Measurements from ENCODE around the gene AMDHD1.
A peak's percentile ranks its signal among the peaks of the same experiment; 100 is the strongest.

Gene AMDHD1

DNA sequence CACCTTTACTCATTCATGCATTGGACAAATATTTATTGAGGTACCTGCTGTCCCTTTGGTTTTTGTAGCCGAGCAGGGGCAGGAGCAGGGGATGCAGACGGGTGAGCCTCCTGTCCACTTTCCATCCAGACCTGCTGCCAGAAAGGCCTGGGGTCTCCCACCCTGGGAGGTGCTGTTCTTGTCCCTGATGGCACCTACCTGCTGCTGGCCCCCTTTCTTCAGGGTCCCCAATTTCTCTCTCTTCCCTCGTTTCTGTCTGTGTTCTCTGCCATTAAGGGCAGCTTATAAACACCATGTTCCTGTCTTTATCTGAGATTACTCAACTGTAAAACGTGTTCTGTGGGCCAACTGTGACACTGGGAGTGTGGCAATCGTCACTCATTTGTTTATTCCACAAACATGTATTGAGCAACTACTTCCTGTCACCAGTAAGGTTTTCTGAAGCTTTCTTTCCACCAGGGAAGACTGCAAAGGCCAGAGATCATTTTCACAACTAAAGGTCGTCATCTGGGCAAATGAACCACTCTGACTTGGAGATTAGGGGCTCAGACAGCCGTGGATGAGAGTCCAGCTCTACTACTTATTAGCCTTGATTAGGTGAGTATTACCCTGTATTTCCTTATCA lies 53.0 kb downstream of the AMDHD1 start, which contains the start of gene HAL:
TSS of gene HAL (minus strand) at position 311 of the 625 bp plus-strand sequence. CDS start 434 bp downstream, outside the sequence.
- DNase-seq = peak; percentile 83

DNA sequence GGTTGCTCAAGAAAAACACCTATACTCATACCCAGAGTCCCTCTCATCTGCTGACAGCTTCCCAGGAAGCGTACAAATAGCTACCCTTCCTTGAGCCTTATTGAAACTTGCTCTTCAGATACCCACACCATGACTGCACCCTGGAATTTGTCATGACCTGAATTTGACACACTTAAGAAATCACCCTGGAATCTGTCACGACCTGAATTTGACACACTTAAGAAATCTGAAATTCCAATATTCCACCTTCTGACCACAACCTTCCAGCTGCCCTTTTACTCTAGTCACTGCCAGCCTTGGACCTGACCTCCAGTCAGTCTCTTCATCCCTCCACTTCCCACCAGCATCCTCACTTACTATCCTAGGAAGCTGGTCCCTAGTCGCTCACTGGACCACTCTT lies 54.1 kb downstream of the AMDHD1 start:
- no peak for DNase-seq

DNA sequence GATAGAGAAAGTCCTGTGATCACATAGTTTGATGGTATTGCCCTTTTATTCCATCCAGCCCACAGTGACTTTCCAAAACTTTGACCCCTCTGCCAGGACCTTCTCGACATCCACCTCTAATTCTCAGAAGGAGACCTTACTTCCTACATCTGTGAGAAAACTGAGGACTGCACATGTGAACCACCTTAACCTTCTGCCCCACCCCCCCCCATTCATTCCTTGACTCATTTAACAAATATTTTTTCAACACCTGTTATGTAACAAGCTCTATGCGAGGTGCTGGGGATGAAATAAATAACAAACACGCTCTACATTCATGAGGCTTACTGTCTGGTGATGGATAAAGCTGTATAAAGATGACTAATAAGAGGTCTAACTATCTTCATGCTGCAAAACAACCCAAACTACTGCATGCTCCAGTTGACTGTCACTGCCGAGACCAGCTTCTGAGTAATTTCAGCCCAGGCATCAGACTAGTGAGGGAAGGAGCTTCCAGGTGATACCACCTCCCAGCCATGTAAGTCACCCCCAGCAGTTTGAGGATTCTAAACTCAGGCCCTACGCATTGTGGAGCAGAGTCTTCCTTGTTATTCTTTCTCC lies 54.9 kb downstream of the AMDHD1 start:
- DNase-seq = no peak

DNA sequence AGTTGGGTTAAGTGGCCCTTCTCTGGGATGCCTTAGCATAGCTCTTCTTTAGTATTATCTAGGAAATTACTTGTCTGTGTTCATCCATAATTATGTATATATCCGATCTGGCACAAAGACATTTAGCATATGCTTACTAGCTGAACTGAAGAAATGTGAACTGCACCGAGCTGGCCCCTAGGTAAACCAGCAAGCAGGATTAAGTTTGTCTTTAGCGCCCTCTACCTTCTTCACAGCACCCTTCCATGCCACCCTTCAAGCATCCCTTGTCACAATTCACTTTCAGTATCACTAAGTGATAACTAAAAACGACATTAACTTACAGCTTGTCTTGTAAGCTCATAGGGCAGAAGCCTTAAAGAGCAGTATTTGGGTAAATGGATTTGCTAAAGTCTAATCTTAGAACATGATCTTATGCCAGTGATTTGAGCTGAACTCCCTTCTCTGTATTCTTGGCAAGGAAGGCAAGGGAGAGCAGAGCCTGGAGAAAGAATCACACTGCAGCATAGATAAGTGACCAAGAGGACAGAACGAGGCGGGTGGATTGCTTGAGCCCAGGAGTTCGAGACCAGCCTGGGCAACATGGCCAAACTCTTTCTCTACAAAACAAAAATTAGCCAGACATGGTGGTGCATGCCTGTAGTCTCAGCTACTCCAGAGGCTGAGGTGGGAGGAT lies 55.6 kb downstream of the AMDHD1 start:
- peak; percentile 90 for DNase-seq

DNA sequence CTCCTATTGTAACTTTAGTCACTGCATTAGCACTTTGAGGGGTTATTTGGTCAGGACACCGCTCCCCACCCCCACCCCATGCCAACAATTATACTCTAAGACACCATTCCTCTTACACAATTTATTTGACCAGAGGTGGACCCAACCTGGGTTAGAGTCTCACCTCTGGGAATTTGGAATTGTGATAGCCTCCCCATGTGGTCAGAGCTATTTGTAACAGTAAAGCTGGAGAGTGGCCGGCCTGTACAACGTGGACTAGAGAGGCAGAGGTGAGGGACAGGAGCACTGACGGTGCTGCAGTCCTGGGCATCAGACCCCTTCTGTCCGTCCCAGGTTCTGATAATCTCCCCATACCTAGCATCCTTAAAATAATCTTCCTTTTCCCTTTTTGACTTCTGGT lies 56.4 kb downstream of the AMDHD1 start:
- no peak for DNase-seq

DNA sequence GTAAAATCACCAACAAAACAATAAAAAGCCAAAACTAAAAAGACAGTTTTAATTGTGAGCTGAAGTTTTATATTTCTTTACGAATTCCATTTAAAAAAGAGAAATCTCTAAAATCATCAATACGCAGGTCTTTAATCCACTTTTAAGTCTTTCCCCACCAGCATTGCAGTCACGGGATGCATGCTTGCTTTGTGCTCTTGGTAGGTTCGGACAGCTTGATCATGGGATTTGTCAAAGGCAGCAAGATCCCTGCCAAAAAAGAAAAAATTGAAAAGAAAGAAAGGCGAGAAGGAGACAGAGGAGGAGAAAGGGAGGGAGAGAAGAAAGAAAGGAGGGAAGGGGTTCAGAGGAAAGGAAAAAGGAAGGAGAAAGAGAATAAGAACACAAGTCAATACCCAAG lies 57.7 kb downstream of the AMDHD1 start:
- no peak for DNase-seq

DNA sequence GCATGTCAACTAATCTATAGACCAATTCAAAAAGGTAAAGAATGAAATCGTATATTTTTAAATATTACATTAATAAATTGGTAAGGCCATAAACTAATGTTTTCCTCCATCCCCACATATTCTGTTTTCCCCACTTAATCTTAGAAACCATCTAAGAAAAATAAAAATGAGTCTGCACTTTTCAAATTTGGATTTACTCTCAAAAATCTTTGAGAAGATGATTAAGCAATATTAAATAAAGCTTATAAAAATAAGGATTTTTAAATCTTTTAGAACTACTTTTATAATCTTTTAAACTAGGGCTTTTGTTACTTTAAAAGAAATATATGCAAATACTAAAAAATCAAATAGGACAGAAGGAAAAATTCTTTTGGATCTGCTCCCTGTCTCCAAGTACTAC lies 63.6 kb downstream of the AMDHD1 start:
- DNase-seq = no peak

- DNase-seq = no peak
These were observed 64.6 kb downstream of the AMDHD1 start for GRCh38 chr12:96007729-96008128.

DNA sequence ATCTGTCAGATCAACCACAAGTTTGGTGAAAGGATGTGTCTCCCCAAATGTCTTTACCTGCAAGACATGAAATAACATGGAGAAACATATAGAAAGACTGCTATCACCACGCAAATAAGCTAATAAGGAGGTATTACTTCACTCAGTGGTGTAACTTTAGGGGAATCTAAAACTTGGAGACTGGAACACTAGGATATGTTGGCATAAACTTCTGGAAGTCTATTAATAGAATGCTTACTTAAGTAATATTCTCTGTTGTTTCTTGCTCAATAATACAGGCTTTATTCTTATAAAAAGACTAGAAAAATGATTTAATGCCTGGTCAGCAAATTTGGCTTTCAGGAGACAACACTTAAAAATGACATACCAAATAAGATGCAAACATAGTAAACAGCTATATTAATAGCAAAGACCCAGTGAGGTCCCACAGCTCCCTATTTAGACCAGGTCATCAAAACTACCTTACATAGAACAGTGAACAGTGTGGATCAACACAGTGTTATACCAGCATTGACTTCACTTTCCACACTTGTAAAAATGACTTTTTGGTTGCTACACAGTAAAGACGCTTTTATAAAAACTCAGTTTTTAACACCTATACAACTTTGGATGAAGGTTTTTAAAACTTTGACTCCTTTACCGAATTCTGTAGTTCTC lies 71.9 kb downstream of the AMDHD1 start:
- DNase-seq = no peak

- peak; percentile 51 for DNase-seq
These were observed 72.5 kb downstream of the AMDHD1 start for GRCh38 chr12:96015672-96016071.
